Activated CD8-positive, alpha-beta memory T cell treated with anti-CD3 and anti-CD28 coated beads, Interleukin-2, amount 50 U/mL, for 24 hours (primary cell): Measurements from ENCODE around the gene TBX21.

Experiments
- DNase-seq: peaks from one replicate; pipeline ENCODE4 v3.0.0-alpha.2; 2020; ENCODE audit errors: extremely low read depth

The TBX21 gene

GRCh38 chr17:47774987-47775580 is 42.0 kb downstream of the TBX21 start:
- no peak for DNase-seq

DNA sequence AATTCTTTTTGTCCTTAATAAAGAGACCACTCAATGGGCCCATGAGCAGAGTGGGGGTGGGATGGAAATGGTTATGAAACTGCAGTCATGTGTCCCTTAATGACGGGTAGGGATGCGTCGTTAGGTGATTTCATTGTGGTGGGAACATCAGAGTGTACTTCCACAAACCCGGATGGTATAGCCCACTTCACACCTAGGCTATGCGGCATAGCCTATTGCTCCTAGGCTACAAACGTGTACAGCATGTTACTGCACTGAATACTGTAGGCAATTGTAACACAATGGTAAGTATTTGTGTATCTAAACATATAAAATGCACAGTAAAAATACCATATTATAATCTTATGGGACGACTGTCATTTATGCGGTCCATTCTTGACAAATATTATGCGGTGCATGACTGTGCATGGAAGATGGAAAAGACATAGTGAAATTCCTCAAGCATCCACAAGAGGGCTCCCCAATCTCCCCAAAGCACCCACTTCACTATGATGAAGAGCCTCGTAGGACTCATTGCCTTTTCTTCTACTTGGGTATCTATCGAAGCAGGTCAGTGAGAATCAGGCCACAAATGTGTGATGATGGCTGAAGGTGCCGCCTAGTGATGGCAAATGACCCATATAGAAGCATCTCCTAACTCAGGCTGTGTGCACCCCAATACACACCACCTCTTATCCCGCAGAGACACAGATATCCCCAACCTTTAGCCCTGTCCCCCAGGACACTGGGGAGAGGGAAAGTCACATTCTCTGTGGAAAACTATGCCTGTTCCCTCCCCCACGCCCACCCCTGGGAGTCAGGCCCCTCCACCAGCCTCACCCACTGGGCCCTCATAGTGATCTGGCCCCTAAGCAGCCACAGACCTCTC is 43.5 kb downstream of the TBX21 start:
- DNase-seq, result no peak

GRCh38 chr17:47778184-47778635 is 45.2 kb downstream of the TBX21 start:
- DNase-seq, result no peak

DNA sequence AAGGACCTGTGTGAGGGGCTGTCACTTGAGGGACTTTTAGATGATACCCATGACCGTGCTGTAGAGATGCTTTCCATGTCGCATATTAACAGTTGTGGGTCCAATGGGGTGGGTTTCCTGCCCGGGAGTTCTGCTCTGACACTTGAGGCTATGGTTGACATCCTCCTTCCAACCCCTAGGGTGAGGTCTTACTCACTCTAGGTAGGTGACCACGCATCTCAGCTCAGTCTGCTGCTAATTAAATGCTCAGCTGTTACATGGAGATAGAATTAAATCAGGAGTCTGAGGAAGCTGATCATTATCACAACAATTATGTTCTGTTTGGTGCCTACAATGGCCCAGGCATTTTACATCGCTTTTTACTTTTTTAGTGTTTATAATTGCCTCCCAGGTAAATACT is 48.4 kb downstream of the TBX21 start:
- DNase-seq, result no peak

- DNase-seq, result no peak
Measured at GRCh38 chr17:47785538-47786123, 52.6 kb downstream of the TBX21 start.

DNA sequence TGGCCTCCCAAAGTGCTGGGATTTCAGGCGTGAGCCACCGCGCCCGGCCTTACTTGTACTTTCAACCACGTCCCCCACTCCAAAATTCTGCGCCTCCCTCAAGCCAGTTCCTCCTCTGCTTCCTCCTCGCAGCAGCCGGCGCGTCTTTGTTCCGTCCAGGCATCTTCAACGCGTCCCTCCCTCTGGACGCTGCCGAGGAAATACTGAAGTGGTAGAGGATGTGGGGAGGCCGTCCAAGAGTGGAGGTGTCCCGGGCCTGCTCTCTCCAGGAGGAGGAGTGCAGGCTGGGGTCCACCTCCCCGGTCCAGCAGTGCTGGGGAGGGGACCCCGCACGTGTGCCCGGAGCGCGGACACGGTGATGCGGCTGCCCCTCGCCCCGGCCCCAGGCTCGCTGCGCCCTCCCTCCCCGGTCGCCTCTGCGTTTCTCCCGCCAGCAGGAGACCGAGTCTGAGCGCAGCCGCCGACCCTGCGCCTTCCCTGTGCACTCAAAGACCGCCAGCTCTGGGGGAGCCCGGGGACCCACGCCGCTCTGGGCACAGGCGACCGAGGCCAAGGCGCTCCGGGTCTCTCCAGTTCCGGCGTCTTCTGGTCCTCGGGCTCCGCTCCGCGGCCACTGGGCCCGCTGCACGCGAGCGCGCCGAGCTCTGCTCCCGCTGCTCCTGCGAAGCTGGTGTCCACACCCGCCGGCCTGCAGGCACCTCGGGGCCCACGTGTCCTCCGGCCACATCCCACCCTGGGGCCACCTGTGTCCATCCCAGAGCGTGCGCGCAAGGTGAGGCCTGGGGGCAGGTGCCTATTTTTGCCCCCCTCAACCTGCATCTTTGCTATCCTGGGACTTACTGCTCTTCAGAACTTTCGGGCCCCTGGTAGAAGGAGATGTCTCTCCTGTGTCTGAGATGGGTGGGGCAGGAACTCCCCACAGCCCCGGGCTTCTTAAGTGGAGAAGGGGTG is 56.9 kb downstream of the TBX21 start:
- DNase-seq, result no peak

- DNase-seq, result no peak
Measured at GRCh38 chr17:47791025-47791424, 58.0 kb downstream of the TBX21 start.

- DNase-seq, result no peak
Measured at GRCh38 chr17:47792457-47792856, 59.4 kb downstream of the TBX21 start.

DNA sequence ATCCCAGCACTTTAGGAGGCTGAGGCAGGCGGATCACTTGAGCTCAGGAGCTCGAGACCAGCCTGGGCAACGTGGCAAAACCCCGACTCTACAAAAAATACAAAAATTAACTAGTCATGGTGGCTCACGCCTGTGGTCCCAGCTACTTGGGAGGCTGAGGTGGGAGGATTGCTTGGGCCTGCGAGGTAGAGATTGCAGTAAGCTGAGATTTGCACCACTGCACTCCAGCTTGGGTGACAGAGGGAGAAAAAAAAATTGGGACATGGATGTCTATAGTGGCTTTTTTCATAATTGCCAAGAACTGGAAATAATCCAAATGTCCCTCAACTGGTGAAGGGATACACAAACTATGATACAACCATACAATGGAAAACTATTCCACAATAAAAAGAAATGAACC is 59.9 kb downstream of the TBX21 start:
- no peak for DNase-seq
